Hematopoietic multipotent progenitor cell treated with erythropoietin and hydrocortisone succinate and interleukin-3 and kit ligand, for 15 days (in vitro differentiated cells): ENCODE measurements around the gene MTMR6.

Experiments
- DNase-seq: peaks from one replicate; pipeline ENCODE4 v3.0.0-alpha.2; 2015; ENCODE audit warnings: low spot score

The MTMR6 gene

GRCh38 chr13:25217023-25217885 lies 70.0 kb downstream of the MTMR6 start:
- DNase-seq, result no peak

- no peak for DNase-seq
These were observed 72.1 kb downstream of the MTMR6 start for GRCh38 chr13:25215253-25215575.

- DNase-seq, result no peak
These were observed 72.6 kb downstream of the MTMR6 start for GRCh38 chr13:25214491-25215252.

- no peak for DNase-seq
These were observed 73.6 kb downstream of the MTMR6 start for GRCh38 chr13:25213715-25214114.

GRCh38 chr13:25210842-25211569 lies 76.3 kb downstream of the MTMR6 start:
- no peak for DNase-seq

GRCh38 chr13:25207291-25207810 lies 79.9 kb downstream of the MTMR6 start:
- DNase-seq, result no peak

GRCh38 chr13:25204863-25205262 lies 82.4 kb downstream of the MTMR6 start:
- DNase-seq, result no peak

- no peak for DNase-seq
These were observed 84.1 kb downstream of the MTMR6 start for GRCh38 chr13:25203127-25203740.

- no peak for DNase-seq
These were observed 86.5 kb downstream of the MTMR6 start for GRCh38 chr13:25200783-25201182.

- DNase-seq, result no peak
These were observed 88.6 kb downstream of the MTMR6 start for GRCh38 chr13:25198647-25199046.

GRCh38 chr13:25196971-25197370 lies 90.3 kb downstream of the MTMR6 start:
- no peak for DNase-seq
